Keratinocyte (primary cell): ENCODE results near the gene CAPZA1.

Experiments used
- CTCF ChIP-seq, 3 experiments: IDR thresholded peaks in 1 of 3; conservative IDR thresholded peaks in 1 of 3; optimal IDR thresholded peaks in 1 of 3; 2 replicates in 2 of 3; 3 replicates in 1 of 3; pipeline versions ENCODE3 to v1.5.1; 2011; ENCODE audit warnings: low read length in 3 of 3, mild to moderate bottlenecking in 3 of 3, moderate library complexity in 2 of 3, control low read depth in 1 of 3, inconsistent platforms in 1 of 3; ENCODE audit not compliant: insufficient read depth in 2 of 3; ENCODE audit errors: extremely low read depth in 1 of 3
- EZH2 ChIP-seq: IDR thresholded peaks from one replicate; pipeline ENCODE4 v1.6.1; 2012; ENCODE audit warnings: inconsistent platforms, mild to moderate bottlenecking, low read length, moderate library complexity

- TF ChIP-seq CTCF (optimal IDR thresholded peaks at IDR 0.05 in 1 of 3, IDR thresholded peaks at IDR 0.05 in 1 of 3, conservative IDR thresholded peaks at IDR 0.05 in 1 of 3; ENCODE audit: extremely low read depth in 1 of 3, insufficient read depth in 2 of 3, low read length in 3 of 3) (no peak), EZH2 (no peak)
These were observed 46.2 kb downstream of the CAPZA1 start for GRCh38 chr1:112665857-112666256.
